ENCODE results near the gene ELL2.

DNA sequence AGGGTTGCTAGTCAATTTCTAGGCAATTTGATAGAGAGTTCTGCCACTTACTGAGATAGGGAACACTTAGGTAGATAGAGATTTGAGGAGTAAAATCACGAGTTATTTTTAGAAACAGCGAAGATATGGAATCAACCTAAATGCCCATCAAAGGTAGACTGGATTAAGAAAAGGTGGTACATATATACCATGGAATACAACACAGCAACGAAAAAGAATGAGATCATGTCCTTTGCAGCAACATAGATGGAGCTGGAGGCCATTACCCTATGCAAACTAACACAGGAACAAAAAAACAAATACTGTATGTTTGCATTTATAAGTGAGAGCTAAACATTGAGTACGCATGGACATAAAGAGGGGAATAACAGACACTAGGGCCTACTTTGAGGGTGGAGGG, 9.7 kb downstream of the ELL2 start:
- TF ChIP-seq, protein P1, sequence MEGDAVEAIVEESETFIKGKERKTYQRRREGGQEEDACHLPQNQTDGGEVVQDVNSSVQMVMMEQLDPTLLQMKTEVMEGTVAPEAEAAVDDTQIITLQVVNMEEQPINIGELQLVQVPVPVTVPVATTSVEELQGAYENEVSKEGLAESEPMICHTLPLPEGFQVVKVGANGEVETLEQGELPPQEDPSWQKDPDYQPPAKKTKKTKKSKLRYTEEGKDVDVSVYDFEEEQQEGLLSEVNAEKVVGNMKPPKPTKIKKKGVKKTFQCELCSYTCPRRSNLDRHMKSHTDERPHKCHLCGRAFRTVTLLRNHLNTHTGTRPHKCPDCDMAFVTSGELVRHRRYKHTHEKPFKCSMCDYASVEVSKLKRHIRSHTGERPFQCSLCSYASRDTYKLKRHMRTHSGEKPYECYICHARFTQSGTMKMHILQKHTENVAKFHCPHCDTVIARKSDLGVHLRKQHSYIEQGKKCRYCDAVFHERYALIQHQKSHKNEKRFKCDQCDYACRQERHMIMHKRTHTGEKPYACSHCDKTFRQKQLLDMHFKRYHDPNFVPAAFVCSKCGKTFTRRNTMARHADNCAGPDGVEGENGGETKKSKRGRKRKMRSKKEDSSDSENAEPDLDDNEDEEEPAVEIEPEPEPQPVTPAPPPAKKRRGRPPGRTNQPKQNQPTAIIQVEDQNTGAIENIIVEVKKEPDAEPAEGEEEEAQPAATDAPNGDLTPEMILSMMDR (optimal IDR thresholded peaks at IDR 0.05 in 1 of 3, IDR thresholded peaks at IDR 0.05 in 1 of 3, conservative IDR thresholded peaks at IDR 0.05 in 1 of 3; ENCODE audit: extremely low read depth in 1 of 3, insufficient read depth in 2 of 3, low read length in 3 of 3), result no peak
- TF ChIP-seq EZH2 (IDR thresholded peaks at IDR 0.05; ENCODE audit: low read length), result no peak
